Left ventricle myocardium superior (tissue), 1 donor: ENCODE results near the gene C5orf47. TPM values are rescaled to one million over a fixed set of nuclear protein-coding genes. Genes with fewer than 3 reads are reported as not detected.
A peak's percentile ranks its signal among the peaks of the same experiment; 100 is the strongest.

Source experiments
- ATAC-seq: fragments of 200-7000 bp; cut with Tn5 transposase; one replicate; pipeline ENCODE4 v1.9.1; 2020; ENCODE audit warnings: mild to moderate bottlenecking, moderate library complexity
- DNase-seq: peaks from one replicate; pipeline ENCODE4 v3.0.0-alpha.2; 2020
- intact Hi-C: fragments of 100-400 bp; cut with micrococcal nuclease; formaldehyde crosslinking; loops from one replicate; pipeline ENCODE4 v1.11.0; 2022
- total RNA-seq: library from RNA; stranded (reverse); fragmentation: NEBNext Ultra II Directional; extraction: Animal tissue kit (Norgen Biotek cat#: 25700); gene quantifications from one replicate; pipeline ENCODE4 v1.2.1, GENCODE V29; 2021
- donor health status: DM: no; HTN: yes; CAD: no; lungs with severe emphysema.

The C5orf47 gene
- total RNA-seq, 1 donor from 2014 or later, result not detected

DNA sequence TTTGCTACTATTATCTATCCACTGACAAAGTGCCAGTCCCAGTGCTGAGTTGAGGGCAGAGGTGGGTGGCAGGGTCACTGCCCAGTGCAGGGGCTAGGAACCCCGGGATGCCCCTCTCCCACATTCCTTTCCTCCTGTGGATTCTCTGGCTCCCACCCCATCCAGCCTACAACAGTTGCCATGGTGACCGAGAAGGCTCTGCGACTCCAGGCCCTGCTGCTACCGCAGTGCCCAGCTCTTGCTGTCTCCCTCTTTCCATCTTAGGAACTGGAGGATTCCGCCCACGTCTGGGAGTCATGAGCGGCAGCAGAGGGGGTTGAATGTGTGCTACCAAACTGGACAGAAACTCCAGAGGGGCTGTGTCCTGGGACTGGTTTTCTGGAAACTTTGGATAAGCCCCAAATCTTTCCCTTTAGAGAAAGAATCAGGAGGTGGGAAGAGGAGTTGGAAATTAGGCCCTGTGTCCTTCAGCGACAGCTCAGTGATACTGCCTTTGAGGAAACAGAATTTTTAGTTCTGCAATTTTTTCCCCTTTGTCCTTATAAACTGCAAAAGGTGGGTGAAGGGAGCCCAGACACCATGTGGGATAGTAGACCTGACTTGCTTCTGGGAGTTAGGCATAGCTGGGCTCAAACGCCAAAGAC lies 20.7 kb upstream of the C5orf47 start:
- intact Hi-C loops, result no loop called here
- no peak for ATAC-seq
- no peak for DNase-seq

DNA sequence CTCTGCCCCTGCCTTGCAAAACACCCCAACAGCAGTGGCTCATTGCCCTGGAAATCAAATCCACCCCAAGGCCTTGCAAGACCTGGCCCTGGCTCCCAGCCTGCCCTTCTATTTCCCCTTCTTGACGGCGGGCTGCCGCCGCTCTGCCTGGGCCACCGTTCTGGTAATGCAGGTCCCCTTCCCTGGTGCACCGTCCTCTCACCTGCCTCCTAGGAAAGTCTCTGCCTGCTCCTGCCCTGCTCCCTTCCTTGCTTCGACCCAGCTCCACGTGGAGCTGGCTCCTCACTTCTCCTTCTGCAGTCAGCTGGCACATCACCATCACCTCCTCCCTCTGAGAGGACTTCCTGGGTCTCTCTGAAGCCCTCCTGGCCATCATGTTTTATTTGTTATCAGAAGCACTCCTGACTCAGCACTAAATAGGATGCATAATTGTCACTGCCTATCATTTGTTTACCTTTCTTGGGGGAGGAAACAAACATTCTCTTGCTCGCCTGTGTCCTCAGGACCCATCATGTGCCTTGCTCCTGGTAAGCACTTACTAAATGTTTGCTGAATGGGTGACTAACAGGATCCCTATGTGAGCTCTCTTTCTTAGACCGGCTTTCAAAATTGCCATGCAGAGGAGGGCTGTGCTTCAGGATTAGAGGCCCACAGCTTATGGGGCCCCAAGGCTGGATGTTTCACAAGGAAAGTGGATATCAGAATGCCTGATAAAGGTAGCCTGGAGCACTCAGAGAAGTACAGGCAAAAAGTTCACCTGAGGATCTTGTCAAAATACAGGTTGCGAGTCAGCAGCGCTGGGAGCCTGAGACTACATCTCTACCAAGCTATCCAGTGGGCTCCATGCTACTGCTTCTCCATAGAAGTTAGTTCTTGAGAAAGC lies 19.6 kb upstream of the C5orf47 start:
- DNase-seq, result no peak
- ATAC-seq, result no peak
- intact Hi-C loops, result loop anchor here (5.0 kb wide), 1 partner anchor 352 kb away; the partner anchor contains the start of gene BOD1

DNA sequence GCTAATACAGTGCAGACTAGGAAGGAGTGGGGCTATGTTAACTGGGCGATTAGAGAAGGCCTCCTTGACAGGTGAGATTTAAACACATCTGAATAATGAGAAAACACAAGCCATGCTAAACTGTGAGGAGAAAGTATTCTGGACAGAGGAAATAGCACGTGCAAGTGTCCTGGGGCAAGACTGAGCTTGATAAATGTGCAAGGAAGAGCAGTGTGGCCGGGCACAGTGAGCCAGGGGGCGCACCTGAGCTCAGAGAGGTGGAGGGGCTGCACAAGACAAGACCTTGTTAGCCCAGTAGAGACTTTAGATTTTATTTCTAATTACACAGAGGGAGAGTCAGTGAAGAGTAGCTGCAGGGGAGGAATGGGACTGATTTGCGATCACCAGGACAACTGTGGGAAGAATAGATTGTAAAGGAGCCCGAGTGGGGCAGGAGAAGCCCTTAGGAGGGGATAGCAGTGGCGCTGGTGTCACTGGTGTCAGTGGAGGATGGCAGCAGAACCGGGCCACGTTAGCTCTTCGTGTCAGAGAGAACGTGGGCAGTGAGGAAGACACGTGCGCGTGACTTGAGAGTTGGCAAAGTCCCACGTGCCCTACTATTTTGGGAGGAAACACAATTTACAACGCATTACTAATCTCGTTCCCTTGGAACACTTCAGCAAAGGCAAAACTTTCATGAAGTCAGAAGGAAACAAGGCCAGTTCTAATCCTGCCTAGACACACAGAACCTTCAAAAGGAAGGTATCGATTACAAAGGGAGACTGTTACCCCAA lies 17.9 kb upstream of the C5orf47 start:
- intact Hi-C loops, result loop anchor here (5.0 kb wide), 1 partner anchor 354 kb away; the partner anchor contains the start of gene BOD1
- ATAC-seq, result no peak
- no peak for DNase-seq

DNA sequence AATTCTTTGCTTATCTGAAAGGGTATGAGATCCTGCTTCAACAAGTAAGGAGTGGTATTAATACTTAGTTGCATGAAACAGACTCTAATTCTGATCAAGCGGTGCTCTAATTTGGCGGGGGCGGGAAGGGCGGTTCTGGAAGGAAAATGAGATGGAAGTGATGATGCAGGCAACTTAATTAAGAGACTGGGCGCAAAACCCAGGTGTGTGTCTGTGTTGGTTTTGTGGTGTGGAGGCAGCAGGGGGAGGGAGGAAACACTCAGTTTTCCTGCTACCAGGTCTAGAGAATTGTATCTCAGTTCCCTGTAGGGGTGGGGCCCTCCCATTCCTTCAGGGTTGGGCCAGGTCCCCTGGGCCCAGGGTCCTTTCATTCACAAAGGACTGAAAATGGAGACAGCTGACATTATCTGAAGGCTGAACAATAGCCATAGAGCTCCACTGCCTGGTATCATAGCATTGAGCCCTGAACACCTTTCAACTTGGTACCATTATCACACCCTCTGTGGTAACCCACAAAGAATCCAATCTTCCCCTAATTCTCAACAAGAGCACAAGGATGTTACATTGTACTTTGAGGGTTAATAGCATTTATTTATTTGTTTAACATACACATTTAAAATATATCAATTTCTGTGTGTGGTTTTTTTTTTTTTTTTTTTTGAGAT lies 17.2 kb upstream of the C5orf47 start:
- ATAC-seq, result no peak
- no peak for DNase-seq
- intact Hi-C loops, result loop anchor here (5.0 kb wide), 1 partner anchor 355 kb away; the partner anchor contains the start of gene BOD1

DNA sequence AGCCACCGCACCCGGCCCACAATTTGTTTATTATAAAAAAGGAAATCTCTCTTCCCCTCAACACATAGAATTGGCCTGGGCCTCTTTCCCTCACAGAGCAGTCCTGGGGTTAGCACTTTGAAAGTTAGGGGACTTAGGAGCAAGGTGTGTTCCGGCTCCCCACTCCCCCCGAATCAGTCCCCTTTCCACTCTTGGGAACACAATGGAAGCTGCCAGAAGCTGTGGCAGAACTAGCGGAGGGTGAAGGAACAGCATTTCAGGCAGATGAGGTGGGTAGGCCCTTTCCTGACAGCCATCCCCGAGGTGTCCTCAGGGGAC lies 16.4 kb upstream of the C5orf47 start:
- ATAC-seq, result no peak
- intact Hi-C loops, result loop anchor here (5.0 kb wide), 1 partner anchor 355 kb away; the partner anchor contains the start of gene BOD1

DNA sequence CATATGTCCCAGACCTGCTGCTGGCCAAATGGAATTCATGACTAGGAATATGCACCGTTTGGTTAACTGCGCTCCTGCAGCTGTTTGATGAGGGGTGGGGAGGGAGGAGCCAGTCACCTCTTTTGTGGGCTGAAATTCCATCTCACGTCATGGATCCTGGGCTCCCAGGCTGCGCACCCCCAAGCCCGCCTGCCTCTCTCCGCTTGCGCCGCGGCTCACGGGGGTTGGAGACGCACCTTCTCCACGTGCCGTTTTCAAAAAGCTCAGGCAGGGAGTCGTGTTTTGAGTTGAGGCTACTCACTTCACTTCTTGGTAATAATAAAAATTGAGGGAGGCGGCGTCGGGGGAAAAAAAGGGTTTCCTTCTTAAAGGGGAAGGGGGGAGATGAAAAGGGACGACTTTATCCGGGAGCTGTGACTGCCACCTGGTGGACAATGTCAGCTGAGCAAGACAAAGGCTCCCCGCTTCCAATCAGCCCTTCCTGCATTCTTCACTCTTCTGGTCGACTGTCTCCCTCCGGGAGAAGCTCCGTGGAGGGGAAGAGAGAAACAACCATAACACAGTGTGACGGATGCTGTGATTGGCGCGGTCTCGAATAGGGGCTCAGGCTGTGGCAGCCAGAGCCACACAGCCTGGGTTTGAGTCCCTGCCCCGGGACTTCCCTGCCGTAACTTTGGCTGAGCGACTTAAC lies 15.9 kb upstream of the C5orf47 start:
- ATAC-seq (peak; percentile 84), DNase-seq (peak; percentile 85)
- intact Hi-C loops, result loop anchor here (5.0 kb wide), 1 partner anchor 356 kb away; the partner anchor contains the start of gene BOD1

More for the DNA sequence above, 16.4 kb upstream of the C5orf47 start:
- DNase-seq, result no peak

DNA sequence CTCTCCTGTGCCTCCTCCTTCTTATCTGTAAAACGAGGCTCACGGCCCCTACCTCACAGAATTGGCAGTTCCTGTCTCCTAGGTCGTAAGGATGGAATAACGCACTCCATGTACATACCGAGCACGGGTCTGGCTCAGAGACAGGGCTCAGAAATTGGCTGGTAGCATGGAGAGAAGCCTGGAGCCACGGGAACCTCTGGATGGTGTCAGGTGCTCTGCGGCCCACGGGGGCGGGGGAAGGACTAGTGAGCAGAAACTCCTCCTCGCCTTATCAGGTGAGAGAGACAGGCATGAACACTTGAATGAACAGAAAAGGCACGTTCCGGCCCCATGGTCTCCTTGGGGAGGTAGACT lies 15.4 kb upstream of the C5orf47 start:
- peak; percentile 71 for ATAC-seq
- intact Hi-C loops, result loop anchor here (5.0 kb wide), 1 partner anchor 356 kb away; the partner anchor contains the start of gene BOD1
- peak; percentile 65 for DNase-seq

DNA sequence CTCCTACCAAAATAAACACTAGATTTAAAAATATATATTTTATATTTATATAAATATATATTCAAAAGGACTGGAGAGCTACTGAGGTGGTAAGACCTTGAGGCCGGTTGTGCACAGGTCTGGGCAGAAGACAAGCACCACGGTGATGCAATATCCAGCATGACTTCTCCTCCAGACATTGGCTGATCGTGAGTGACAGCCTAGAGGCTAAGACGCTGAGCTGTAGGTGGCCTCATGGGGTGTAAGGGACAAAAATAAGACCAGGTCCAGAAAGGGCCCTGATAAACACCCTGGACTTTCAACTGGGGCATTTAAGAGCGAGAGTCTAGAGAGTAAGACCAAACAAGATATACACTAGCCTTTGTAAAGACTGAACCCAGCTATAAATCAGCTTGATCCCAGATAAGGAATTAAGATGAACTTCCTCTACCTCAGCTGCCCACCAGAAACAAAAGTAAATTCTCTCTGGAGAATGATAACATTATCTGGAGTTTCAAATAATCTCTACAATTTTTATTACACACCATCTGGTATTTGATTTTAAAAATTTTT lies 14.2 kb upstream of the C5orf47 start:
- no peak for ATAC-seq
- intact Hi-C loops, result loop anchor here (5.0 kb wide), 1 partner anchor 357 kb away; the partner anchor contains the start of gene BOD1
- no peak for DNase-seq

DNA sequence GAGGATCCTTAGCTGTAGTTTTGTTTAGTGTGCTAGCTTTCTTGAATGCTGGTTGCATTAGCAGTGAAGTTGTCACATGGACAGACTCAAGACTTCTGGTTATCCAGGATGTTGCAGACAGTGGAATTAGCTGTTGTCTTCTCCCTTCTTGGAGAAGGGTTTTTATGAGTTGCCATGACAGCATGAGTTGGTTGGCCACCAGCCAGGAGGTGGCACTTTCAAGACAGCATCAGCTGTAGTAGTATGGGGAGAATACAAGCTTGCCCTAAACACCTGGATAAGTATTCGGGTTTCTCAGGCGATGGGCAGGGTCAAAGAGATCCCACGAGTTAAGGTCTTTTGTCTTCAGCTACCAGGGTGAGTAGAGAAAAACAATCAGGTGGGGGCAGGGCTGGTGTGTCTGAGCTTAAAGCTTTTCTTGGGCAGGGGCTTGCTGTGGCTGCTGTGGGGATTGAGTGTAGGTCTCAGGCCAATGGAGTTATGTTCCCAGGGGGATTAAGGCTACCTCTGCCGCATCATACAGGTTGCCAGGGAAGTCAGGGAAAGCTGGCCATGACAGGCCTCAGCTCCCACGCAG lies 7.7 kb upstream of the C5orf47 start:
- intact Hi-C loops, result no loop called here
- ATAC-seq (no peak), DNase-seq (no peak)

DNA sequence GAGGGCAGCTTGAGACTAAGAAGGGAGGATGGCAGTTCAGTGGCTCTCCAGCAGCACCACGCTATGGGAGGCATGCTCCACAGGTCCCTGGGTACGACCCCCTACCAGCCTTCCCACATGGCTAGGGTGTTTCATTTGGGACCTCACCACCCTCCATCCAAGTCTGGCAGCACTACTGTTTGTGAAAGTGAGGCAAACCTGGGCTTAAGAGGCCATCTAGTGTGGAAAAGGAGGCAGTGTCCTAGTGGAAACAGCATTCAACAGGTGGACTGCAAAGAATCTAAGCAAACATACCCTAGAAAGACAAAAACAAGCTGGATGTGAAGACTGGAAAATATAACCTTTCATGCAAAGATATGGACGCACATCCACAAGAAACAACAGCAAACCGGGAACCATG lies 4.8 kb upstream of the C5orf47 start:
- intact Hi-C loops, result no loop called here
- ATAC-seq (peak; percentile 76), DNase-seq (no peak)

DNA sequence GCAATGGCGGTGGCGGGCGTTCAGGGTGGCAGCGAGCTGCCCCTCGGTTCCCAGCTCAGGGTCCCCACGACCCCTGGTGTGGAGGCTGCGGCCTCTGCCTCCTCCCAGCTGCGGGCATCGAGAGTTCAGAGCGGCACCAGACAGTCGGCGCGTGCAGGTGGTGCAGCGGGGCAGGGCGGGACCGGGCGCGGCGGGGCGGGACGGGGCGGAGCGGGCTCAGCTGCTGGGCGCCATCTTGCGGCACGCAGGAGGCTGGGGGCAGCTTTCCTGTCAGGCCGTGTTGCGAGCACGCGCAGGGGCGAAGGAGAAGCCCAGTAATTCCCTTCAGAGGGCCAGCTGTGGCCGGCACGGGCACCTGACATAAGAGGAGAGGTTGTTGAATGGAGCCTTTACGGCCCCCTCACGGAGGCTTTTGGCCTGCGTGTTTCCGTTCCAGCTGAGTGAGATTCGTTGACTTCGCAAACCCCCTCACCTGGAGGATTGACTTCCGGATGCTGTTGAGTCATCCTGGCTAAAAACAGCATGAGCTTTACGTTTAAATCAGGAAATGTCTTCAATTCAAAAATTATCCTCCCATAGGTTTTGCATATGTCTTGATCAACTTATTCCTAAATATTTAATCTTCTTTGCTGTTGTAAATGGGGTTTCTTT lies 587 bp downstream of the C5orf47 start:
- ATAC-seq (no peak), DNase-seq (no peak)
- intact Hi-C loops, result no loop called here

DNA sequence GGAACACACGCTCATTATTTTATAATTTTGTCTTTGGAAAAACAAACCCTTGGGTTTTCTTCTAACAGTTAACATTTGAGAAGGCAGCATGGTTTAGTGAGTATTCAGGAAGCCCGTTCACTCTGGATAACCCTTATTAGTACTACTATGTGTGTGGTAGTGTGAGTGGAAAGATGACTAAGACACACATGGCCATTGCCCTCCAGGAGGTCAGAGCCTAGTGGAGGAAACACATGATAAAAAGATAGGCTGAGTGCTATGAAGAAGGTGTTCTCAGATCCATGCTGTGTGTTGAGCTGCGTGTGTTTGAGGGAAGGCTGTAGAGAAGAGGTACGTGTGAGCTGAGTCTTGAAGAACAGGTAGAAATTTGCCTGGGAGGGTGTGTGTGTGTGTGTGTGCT lies 8.4 kb downstream of the C5orf47 start:
- ATAC-seq, result no peak
- intact Hi-C loops, result no loop called here

DNA sequence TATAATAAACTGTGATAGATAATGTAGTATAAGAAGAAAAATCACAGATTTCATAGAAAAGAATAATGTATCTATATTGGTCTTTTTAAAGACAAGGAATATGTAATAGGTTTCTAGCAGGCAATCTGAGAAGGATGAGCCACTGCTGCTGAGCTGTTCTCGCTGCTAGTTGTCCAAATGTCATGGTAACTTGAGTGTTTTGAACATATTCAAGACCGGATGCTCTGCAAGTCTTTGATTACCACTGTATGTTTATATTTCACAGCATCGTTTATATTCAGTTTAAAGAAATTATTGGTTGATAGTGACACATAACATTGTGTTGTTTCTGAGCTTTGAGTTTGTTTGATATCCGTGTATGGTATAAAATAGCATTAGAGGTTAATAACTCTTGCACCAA lies 9.6 kb downstream of the C5orf47 start:
- intact Hi-C loops, result no loop called here
- ATAC-seq (no peak), DNase-seq (no peak)

More for the DNA sequence above, 8.4 kb downstream of the C5orf47 start:
- no peak for DNase-seq

DNA sequence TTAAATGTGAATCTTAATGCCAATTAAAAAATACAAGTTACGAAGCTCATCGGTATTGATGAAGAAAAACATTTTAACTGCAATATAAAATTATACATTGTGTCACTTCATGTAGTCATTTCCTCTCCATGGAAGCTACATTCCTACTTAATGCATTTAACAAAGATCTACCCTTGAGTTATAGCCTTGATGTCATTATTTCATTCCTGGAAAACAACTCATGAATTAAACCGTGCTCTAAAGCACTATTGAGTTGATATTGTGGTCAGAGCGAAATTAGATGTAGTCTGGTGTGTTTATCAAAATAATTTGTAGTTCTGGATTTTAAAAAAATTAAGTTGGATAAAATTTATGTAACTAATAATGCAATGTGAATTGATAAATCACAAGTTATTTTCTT lies 11.1 kb downstream of the C5orf47 start:
- DNase-seq, result no peak
- intact Hi-C loops, result no loop called here
- no peak for ATAC-seq

DNA sequence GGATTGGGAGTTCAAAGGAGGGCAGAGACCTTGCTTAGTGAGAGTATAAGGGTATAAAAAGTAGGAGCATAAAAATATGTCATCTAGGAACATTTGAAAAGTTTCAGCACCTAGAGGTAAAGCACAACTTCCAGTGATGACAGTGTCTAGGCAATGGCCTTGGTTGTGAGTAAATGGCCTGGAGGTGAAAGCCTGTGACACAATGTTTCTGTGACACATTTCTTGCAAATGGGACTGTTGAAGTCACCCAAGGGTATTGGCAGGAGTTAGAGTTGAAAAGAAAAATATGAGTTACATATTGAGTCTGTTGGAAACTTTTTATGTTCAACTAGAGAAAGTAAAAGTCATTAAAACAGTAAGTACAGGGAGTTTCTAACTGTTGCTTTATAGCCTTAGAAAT lies 14.8 kb downstream of the C5orf47 start:
- ATAC-seq (no peak), DNase-seq (no peak)
- intact Hi-C loops, result no loop called here

DNA sequence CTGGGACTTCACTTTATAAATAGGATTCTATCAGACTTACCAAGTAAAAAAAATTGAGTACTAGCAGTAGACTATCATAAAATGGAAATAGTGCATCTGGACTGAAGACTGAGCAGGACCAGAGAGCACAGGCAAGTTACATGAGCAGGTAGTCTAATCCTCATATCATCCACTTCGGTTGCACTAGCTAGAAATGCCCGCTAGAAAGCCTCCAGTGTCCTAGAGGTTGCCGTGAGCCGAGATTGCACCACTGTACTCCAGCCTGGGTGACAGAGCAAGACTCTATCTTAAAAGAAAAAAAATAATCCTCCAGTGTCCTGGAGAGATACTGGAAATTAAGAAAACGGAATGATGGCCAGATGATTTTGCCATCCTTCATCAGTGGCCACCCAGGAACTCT lies 20.0 kb downstream of the C5orf47 start:
- ATAC-seq, result no peak

DNA sequence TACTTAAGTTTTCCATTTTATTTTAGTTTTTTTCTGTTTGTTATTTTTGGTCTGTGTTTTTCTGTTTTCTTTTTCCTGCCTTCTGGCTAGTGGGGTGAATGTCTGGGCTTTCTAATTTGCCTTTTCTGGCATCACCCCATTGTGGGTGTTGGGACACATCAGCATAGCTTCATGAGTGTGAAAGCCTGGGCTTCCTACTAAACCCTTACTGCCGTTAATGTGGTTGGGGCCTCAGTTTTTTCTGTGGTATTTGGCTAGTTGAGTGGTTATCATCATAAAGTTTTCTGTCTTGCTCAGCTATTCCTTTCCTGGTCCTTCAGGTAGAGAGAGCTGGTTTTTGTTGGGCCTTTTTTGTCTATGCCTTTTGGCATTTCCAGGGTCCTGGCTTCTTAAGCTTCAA lies 21.4 kb downstream of the C5orf47 start:
- no peak for DNase-seq
- no peak for ATAC-seq
- intact Hi-C loops, result no loop called here

More for the DNA sequence above, 20.0 kb downstream of the C5orf47 start:
- intact Hi-C loops, result no loop called here
- DNase-seq, result no peak
